ENCODE results near the gene ATP6V0E1. TPM values are rescaled to one million over a fixed set of nuclear protein-coding genes. Genes with fewer than 3 reads are reported as not detected.

ATP6V0E1 gene
- total and polyA plus RNA-seq, 2 experiments from 2014 or later: 75.9 to 250 TPM

DNA sequence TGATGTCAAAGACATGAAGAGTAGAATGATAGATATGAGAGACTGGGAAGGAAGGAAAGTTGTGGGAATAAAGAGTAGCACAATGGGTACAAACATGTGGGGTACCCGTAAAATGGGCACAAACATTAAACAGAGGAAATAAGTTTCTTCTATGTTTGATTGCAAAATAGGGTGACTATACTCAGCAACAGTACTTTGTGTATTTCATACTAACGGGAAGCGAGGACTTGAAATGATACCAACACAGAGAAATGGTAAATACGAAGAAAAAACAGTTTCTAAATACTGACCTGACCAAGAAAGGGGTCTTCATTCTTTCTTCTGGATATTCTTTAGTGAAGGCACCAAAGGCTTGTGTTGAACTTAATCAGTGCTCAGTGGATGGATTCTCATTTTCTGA, 31.1 kb downstream of the ATP6V0E1 start:
- Histone ChIP-seq H3F3A (replicated peaks; ENCODE audit: low read depth) (no peaks in the 10 kb centered on the region), H3K4me3 (no peak overlapping the region), H3K9me2 (ENCODE audit: insufficient read depth) (peaks cover 5% of the 10 kb centered on the region; the same call in 1 of the 2 replicates), H3K79me2 (replicated peaks; ENCODE audit: insufficient read depth) (peaks cover 80% of the 10 kb centered on the region), H3K27ac (ENCODE audit: low read depth) (no peak overlapping the region), H3K27me3 (ENCODE audit: insufficient read depth) (no peaks in the 10 kb centered on the region), H3K36me3 (ENCODE audit: insufficient read depth) (no peaks in the 10 kb centered on the region), H3K4me2 (no peak overlapping the region), H3K4me1 (ENCODE audit: insufficient read depth) (peaks cover 9% of the 10 kb centered on the region), H4K20me1 (replicated peaks; ENCODE audit: insufficient read depth) (peaks cover 19% of the 10 kb centered on the region), H2AFZ (no peak overlapping the region)
- Mint-ChIP-seq H3K27me3 (ENCODE audit: insufficient read depth, low read depth, poor library complexity) (peaks cover 2% of the 10 kb centered on the region), H3K27ac (no peak overlapping the region), H3K36me3 (ENCODE audit: low read depth) (peaks cover 3% of the 10 kb centered on the region; the same call in 1 of the 3 replicates), H3K4me1 (peaks cover 18% of the 10 kb centered on the region), H3K4me3 (no peak overlapping the region), H3K9me3 (no peaks in the 10 kb centered on the region)
- ATAC-seq: no peak
- TF ChIP-seq NANOG (IDR thresholded peaks at IDR 0.05; ENCODE audit: borderline replicate concordance) (no peak), ZNF114 (CRISPR knock-in tag; IDR thresholded peaks at IDR 0.05) (no peak), JUNB (IDR thresholded peaks at IDR 0.05; ENCODE audit: unreplicated experiment) (no peak), EZH2 (IDR thresholded peaks at IDR 0.05; ENCODE audit: low read depth, unreplicated experiment) (no peak), CREB1 (CRISPR knock-in tag; IDR thresholded peaks at IDR 0.05; ENCODE audit: low read depth) (no peak), ZNF331 (CRISPR knock-in tag; IDR thresholded peaks at IDR 0.05; ENCODE audit: low read depth) (no peak), STAT1 (IDR thresholded peaks at IDR 0.05; ENCODE audit: unreplicated experiment) (no peak)
- TF ChIP-seq, protein P1, sequence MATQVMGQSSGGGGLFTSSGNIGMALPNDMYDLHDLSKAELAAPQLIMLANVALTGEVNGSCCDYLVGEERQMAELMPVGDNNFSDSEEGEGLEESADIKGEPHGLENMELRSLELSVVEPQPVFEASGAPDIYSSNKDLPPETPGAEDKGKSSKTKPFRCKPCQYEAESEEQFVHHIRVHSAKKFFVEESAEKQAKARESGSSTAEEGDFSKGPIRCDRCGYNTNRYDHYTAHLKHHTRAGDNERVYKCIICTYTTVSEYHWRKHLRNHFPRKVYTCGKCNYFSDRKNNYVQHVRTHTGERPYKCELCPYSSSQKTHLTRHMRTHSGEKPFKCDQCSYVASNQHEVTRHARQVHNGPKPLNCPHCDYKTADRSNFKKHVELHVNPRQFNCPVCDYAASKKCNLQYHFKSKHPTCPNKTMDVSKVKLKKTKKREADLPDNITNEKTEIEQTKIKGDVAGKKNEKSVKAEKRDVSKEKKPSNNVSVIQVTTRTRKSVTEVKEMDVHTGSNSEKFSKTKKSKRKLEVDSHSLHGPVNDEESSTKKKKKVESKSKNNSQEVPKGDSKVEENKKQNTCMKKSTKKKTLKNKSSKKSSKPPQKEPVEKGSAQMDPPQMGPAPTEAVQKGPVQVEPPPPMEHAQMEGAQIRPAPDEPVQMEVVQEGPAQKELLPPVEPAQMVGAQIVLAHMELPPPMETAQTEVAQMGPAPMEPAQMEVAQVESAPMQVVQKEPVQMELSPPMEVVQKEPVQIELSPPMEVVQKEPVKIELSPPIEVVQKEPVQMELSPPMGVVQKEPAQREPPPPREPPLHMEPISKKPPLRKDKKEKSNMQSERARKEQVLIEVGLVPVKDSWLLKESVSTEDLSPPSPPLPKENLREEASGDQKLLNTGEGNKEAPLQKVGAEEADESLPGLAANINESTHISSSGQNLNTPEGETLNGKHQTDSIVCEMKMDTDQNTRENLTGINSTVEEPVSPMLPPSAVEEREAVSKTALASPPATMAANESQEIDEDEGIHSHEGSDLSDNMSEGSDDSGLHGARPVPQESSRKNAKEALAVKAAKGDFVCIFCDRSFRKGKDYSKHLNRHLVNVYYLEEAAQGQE (IDR thresholded peaks at IDR 0.05; ENCODE audit: unreplicated experiment): no peak
- TF ChIP-seq, protein P2, sequence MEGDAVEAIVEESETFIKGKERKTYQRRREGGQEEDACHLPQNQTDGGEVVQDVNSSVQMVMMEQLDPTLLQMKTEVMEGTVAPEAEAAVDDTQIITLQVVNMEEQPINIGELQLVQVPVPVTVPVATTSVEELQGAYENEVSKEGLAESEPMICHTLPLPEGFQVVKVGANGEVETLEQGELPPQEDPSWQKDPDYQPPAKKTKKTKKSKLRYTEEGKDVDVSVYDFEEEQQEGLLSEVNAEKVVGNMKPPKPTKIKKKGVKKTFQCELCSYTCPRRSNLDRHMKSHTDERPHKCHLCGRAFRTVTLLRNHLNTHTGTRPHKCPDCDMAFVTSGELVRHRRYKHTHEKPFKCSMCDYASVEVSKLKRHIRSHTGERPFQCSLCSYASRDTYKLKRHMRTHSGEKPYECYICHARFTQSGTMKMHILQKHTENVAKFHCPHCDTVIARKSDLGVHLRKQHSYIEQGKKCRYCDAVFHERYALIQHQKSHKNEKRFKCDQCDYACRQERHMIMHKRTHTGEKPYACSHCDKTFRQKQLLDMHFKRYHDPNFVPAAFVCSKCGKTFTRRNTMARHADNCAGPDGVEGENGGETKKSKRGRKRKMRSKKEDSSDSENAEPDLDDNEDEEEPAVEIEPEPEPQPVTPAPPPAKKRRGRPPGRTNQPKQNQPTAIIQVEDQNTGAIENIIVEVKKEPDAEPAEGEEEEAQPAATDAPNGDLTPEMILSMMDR (conservative IDR thresholded peaks at IDR 0.05; ENCODE audit: low read depth in 2 of 2): no peak
- TF ChIP-seq, protein P3, sequence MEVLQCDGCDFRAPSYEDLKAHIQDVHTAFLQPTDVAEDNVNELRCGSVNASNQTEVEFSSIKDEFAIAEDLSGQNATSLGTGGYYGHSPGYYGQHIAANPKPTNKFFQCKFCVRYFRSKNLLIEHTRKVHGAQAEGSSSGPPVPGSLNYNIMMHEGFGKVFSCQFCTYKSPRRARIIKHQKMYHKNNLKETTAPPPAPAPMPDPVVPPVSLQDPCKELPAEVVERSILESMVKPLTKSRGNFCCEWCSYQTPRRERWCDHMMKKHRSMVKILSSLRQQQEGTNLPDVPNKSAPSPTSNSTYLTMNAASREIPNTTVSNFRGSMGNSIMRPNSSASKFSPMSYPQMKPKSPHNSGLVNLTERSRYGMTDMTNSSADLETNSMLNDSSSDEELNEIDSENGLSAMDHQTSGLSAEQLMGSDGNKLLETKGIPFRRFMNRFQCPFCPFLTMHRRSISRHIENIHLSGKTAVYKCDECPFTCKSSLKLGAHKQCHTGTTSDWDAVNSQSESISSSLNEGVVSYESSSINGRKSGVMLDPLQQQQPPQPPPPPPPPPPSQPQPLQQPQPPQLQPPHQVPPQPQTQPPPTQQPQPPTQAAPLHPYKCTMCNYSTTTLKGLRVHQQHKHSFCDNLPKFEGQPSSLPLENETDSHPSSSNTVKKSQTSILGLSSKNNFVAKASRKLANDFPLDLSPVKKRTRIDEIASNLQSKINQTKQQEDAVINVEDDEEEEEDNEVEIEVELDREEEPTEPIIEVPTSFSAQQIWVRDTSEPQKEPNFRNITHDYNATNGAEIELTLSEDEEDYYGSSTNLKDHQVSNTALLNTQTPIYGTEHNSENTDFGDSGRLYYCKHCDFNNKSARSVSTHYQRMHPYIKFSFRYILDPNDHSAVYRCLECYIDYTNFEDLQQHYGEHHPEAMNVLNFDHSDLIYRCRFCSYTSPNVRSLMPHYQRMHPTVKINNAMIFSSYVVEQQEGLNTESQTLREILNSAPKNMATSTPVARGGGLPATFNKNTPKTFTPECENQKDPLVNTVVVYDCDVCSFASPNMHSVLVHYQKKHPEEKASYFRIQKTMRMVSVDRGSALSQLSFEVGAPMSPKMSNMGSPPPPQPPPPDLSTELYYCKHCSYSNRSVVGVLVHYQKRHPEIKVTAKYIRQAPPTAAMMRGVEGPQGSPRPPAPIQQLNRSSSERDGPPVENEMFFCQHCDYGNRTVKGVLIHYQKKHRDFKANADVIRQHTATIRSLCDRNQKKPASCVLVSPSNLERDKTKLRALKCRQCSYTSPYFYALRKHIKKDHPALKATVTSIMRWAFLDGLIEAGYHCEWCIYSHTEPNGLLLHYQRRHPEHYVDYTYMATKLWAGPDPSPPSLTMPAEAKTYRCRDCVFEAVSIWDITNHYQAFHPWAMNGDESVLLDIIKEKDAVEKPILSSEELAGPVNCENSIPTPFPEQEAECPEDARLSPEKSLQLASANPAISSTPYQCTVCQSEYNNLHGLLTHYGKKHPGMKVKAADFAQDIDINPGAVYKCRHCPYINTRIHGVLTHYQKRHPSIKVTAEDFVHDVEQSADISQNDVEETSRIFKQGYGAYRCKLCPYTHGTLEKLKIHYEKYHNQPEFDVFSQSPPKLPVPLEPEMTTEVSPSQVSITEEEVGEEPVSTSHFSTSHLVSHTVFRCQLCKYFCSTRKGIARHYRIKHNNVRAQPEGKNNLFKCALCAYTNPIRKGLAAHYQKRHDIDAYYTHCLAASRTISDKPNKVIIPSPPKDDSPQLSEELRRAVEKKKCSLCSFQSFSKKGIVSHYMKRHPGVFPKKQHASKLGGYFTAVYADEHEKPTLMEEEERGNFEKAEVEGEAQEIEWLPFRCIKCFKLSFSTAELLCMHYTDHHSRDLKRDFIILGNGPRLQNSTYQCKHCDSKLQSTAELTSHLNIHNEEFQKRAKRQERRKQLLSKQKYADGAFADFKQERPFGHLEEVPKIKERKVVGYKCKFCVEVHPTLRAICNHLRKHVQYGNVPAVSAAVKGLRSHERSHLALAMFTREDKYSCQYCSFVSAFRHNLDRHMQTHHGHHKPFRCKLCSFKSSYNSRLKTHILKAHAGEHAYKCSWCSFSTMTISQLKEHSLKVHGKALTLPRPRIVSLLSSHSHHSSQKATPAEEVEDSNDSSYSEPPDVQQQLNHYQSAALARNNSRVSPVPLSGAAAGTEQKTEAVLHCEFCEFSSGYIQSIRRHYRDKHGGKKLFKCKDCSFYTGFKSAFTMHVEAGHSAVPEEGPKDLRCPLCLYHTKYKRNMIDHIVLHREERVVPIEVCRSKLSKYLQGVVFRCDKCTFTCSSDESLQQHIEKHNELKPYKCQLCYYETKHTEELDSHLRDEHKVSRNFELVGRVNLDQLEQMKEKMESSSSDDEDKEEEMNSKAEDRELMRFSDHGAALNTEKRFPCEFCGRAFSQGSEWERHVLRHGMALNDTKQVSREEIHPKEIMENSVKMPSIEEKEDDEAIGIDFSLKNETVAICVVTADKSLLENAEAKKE (CRISPR knock-in tag; IDR thresholded peaks at IDR 0.05): no peak
- TF ChIP-seq, protein P4, sequence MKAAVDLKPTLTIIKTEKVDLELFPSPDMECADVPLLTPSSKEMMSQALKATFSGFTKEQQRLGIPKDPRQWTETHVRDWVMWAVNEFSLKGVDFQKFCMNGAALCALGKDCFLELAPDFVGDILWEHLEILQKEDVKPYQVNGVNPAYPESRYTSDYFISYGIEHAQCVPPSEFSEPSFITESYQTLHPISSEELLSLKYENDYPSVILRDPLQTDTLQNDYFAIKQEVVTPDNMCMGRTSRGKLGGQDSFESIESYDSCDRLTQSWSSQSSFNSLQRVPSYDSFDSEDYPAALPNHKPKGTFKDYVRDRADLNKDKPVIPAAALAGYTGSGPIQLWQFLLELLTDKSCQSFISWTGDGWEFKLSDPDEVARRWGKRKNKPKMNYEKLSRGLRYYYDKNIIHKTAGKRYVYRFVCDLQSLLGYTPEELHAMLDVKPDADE (IDR thresholded peaks at IDR 0.05): no peak
- DNase-seq (ENCODE audit: low spot score): no peak

Measured in GM23338 (cell line).